ENCODE data around the gene INTS15. TPM values are rescaled to one million over a fixed set of nuclear protein-coding genes. Genes with fewer than 3 reads are reported as not detected.

Gene INTS15
- total RNA-seq, 1 experiment from 2014 or later = 22.7 TPM

- no TSS peak for BruUV-seq (replicated peaks)
- H3K4me3 ChIP-seq (ENCODE audit: low read length) = no peak overlapping the region
- no peaks in the 10 kb centered on the region for H3F3A ChIP-seq (ENCODE audit: low read length, unreplicated experiment)
- peaks cover 22% of the 10 kb centered on the region for H3K36me3 ChIP-seq (ENCODE audit: low read depth, low read length)
- intact Hi-C loops (cut with micrococcal nuclease) = no loop called here
- ChIA-PET POLR2A (ENCODE audit: unreplicated experiment) (no interaction called here), CTCF (no interaction called here)
- TF ChIP-seq CTCF (conservative IDR thresholded peaks at IDR 0.05; ENCODE audit: low read depth, low read length) (no peak), EZH2 (IDR thresholded peaks at IDR 0.05; ENCODE audit: low read length, unreplicated experiment) (no peak), EZH2phosphoT487 (IDR thresholded peaks at IDR 0.05; ENCODE audit: borderline replicate concordance, low read length) (no peak)
- H3K9me2 ChIP-seq (replicated peaks; ENCODE audit: low read length) = no peaks in the 10 kb centered on the region
- H3K4me2 ChIP-seq (ENCODE audit: low read length) = no peak overlapping the region
- no peak overlapping the region for H3K27ac ChIP-seq (ENCODE audit: low read length)
- ATAC-seq (no peak), DNase-seq (no peak)
- no peak overlapping the region for H3K9ac ChIP-seq (ENCODE audit: low read length)
- H3K27me3 ChIP-seq (ENCODE audit: low read length) = no peaks in the 10 kb centered on the region
- H4K20me1 ChIP-seq (ENCODE audit: low read length) = no peaks in the 10 kb centered on the region
- no peaks in the 10 kb centered on the region for H3K4me1 ChIP-seq (ENCODE audit: insufficient read depth, low read length)
- no peak overlapping the region for H2AFZ ChIP-seq (ENCODE audit: low read length)
- H3K9me3 ChIP-seq (ENCODE audit: low read length) = no peaks in the 10 kb centered on the region
- H3K79me2 ChIP-seq (ENCODE audit: low read length) = no peaks in the 10 kb centered on the region
Measured at GRCh38 chr7:6655636-6656385, 66.0 kb downstream of the INTS15 start.

- Histone ChIP-seq H4K20me1 (ENCODE audit: low read length) (no peaks in the 10 kb centered on the region), H2AFZ (ENCODE audit: low read length) (no peak overlapping the region), H3F3A (ENCODE audit: low read length, unreplicated experiment) (no peaks in the 10 kb centered on the region), H3K4me1 (ENCODE audit: insufficient read depth, low read length) (no peaks in the 10 kb centered on the region), H3K9ac (ENCODE audit: low read length) (no peak overlapping the region), H3K4me3 (ENCODE audit: low read length) (no peak overlapping the region), H3K36me3 (ENCODE audit: low read depth, low read length) (peaks cover 18% of the 10 kb centered on the region), H3K27me3 (ENCODE audit: low read length) (no peaks in the 10 kb centered on the region), H3K27ac (ENCODE audit: low read length) (no peak overlapping the region), H3K4me2 (ENCODE audit: low read length) (no peak overlapping the region), H3K9me3 (ENCODE audit: low read length) (no peaks in the 10 kb centered on the region), H3K9me2 (replicated peaks; ENCODE audit: low read length) (no peaks in the 10 kb centered on the region), H3K79me2 (ENCODE audit: low read length) (no peaks in the 10 kb centered on the region)
- intact Hi-C loops (cut with micrococcal nuclease) = no loop called here
- ATAC-seq (no peak), DNase-seq (no peak)
- no peak for TF ChIP-seq EZH2phosphoT487 (IDR thresholded peaks at IDR 0.05; ENCODE audit: borderline replicate concordance, low read length)
- no peak for TF ChIP-seq EZH2 (IDR thresholded peaks at IDR 0.05; ENCODE audit: low read length, unreplicated experiment)
- TF ChIP-seq CTCF (conservative IDR thresholded peaks at IDR 0.05; ENCODE audit: low read depth, low read length) = no peak
- ChIA-PET CTCF (no interaction called here), POLR2A (ENCODE audit: unreplicated experiment) (no interaction called here)
- BruUV-seq (replicated peaks) = no TSS peak
Measured at GRCh38 chr7:6656413-6656812, 66.6 kb downstream of the INTS15 start.

Other genes starting within 250 kb of the INTS15 start
- gene FAM220A, start 241.1 kb upstream of the INTS15 start, total RNA-seq (2014; rRNA removed) = 19.1 and 19.3 TPM in 2 replicates
- gene RAC1, start 215.5 kb upstream of the INTS15 start, total RNA-seq (2014; rRNA removed) = 89.7 and 138 TPM in 2 replicates
- 23.4 and 34.5 TPM in 2 replicates for gene DAGLB, start 142.1 kb upstream of the INTS15 start, total RNA-seq (2014; rRNA removed)
- 107 and 109 TPM in 2 replicates for gene KDELR2, start 105.9 kb upstream of the INTS15 start, total RNA-seq (2014; rRNA removed)
- not detected in 2 replicates for gene GRID2IP, start 38.6 kb upstream of the INTS15 start, total RNA-seq (2014; rRNA removed)
- gene ZDHHC4, start 12.6 kb upstream of the INTS15 start, total RNA-seq (2014; rRNA removed) = 28.9 and 33.9 TPM in 2 replicates
- gene ZNF853, start 25.6 kb downstream of the INTS15 start, total RNA-seq (2014; rRNA removed) = 1.0 and 1.6 TPM in 2 replicates
- 17.5 and 26.7 TPM in 2 replicates for gene ZNF316, start 47.3 kb downstream of the INTS15 start, total RNA-seq (2014; rRNA removed)
- 12.5 and 27.6 TPM in 2 replicates for gene ZNF12, start 116.9 kb downstream of the INTS15 start, total RNA-seq (2014; rRNA removed)
- gene RSPH10B2, start 164.1 kb downstream of the INTS15 start, total RNA-seq (2014; rRNA removed) = 0.47 TPM in 1 of 2 replicates, not detected in the other
- gene CCZ1B, start 236.3 kb downstream of the INTS15 start, total RNA-seq (2014; rRNA removed) = 36.9 and 73.6 TPM in 2 replicates

All from PC-3 (cell line).